ENCODE results near the gene CLUH. TPM values are rescaled to one million over a fixed set of nuclear protein-coding genes. Genes with fewer than 3 reads are reported as not detected.

CLUH gene
- polyA plus RNA-seq, 2 of the 4 experiments (the other 2 are of a cell fraction) = 23.6 to 93.1 TPM

DNA sequence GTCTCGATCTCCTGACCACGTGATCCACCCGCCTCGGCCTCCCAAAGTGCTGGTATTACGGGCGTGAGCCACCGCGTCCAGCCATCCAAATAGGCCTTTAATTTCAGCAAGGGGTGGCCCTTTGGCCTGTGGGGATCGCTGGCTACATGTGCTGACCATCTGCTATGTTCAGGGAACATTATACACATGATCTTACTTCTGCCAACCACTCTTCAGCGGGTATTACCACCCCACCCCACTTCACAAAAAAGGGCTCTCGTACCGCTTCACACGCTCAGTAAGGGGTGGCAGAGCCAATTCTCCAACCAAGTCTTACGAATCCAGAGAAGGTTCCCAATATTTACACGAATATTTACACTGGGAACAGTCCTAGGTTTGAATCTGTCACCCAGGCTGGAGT is 26.1 kb upstream of the CLUH start:
- no peak for ATAC-seq
- TF ChIP-seq RAD21 (conservative IDR thresholded peaks at IDR 0.05 in 1 of 2, IDR thresholded peaks at IDR 0.05 in 1 of 2) = no peak
- no peak for TF ChIP-seq CTCF (IDR thresholded peaks at IDR 0.05)
- TF ChIP-seq ZSCAN20 (CRISPR knock-in tag; IDR thresholded peaks at IDR 0.05) = no peak
- no peak for TF ChIP-seq NFE2L2 (conservative IDR thresholded peaks at IDR 0.05; ENCODE audit: low read length)
- no peak for TF ChIP-seq GATA3 (IDR thresholded peaks at IDR 0.05; ENCODE audit: borderline replicate concordance)
- TF ChIP-seq ZFP36 (IDR thresholded peaks at IDR 0.05; ENCODE audit: borderline replicate concordance, partially characterized antibody) = no peak
- TF ChIP-seq, protein P1, sequence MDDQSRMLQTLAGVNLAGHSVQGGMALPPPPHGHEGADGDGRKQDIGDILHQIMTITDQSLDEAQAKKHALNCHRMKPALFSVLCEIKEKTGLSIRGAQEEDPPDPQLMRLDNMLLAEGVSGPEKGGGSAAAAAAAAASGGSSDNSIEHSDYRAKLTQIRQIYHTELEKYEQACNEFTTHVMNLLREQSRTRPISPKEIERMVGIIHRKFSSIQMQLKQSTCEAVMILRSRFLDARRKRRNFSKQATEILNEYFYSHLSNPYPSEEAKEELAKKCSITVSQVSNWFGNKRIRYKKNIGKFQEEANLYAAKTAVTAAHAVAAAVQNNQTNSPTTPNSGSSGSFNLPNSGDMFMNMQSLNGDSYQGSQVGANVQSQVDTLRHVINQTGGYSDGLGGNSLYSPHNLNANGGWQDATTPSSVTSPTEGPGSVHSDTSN (IDR thresholded peaks at IDR 0.05) = no peak
- no peak for TF ChIP-seq ZNF302 (CRISPR knock-in tag; IDR thresholded peaks at IDR 0.05)
- no peak for TF ChIP-seq BHLHE40 (IDR thresholded peaks at IDR 0.05; ENCODE audit: low read depth, low read length)
- no peak for TF ChIP-seq KDM1A (IDR thresholded peaks at IDR 0.05; ENCODE audit: low read depth)
- TF ChIP-seq CHD2 (IDR thresholded peaks at IDR 0.05; ENCODE audit: low read length, partially characterized antibody) = no peak
- TF ChIP-seq MAZ (IDR thresholded peaks at IDR 0.05; ENCODE audit: borderline replicate concordance, low read depth, low read length) = no peak
- TF ChIP-seq, protein P2, sequence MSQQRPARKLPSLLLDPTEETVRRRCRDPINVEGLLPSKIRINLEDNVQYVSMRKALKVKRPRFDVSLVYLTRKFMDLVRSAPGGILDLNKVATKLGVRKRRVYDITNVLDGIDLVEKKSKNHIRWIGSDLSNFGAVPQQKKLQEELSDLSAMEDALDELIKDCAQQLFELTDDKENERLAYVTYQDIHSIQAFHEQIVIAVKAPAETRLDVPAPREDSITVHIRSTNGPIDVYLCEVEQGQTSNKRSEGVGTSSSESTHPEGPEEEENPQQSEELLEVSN (IDR thresholded peaks at IDR 0.05; ENCODE audit: borderline replicate concordance, low read depth) = no peak
- no peak for TF ChIP-seq JUNB (IDR thresholded peaks at IDR 0.05)
- no peak for TF ChIP-seq MYC (IDR thresholded peaks at IDR 0.05; ENCODE audit: borderline replicate concordance, low read length)
- no peak for TF ChIP-seq FOSB (CRISPR knock-in tag; IDR thresholded peaks at IDR 0.05)
- H3K4me3 ChIP-seq = no peak overlapping the region
- no peak for FAIRE-seq
- H3K4me2 ChIP-seq = no peak overlapping the region
- no peak overlapping the region for H3K27ac ChIP-seq
- H3K4me1 ChIP-seq = no peaks in the 10 kb centered on the region
- CTCF ChIA-PET = interaction anchor here (0.7 kb wide), 1 partner anchor 107 kb away, joined by 3 read pairs; no protein-coding TSS in a partner anchor
- POLR2A ChIA-PET = interaction anchor here (0.6 kb wide), 1 partner anchor 148 kb away, joined by 3 read pairs; no protein-coding TSS in a partner anchor
- 81% methylated on average over 15 of the region's 15 CpGs for WGBS (ENCODE audit: missing lambda C conversion rate)
- DNase-seq (ENCODE audit: low read depth in 1 of 2, low spot score in 1 of 2) = no peak
- no peaks in the 10 kb centered on the region for H3K9me3 ChIP-seq

DNA sequence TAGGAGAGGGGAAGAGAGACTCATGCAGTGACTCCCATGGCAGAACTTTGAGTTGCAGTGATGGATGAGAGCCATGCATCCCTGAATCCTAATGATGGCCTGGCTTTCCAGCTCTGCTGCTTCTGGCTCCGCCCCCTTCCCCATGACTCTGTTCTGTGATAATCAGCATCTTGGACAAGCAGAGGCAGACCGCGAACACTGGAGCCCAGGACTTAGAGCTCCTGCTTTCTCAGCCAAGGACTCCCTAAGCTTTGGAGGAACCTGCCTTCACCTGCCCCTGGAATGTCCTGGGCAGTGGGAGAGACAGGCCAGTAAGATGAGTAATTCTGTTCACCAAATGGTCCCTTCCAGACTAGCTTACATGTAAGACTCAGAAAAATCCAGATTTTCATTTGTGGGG is 25.4 kb upstream of the CLUH start:
- FAIRE-seq = no peak
- WGBS (ENCODE audit: missing lambda C conversion rate) = 77% methylated on average over 3 of the region's 3 CpGs
- TF ChIP-seq EHMT2 (IDR thresholded peaks at IDR 0.05; ENCODE audit: low read depth) (no peak), ZNF302 (CRISPR knock-in tag; IDR thresholded peaks at IDR 0.05) (no peak), HOXA7 (CRISPR knock-in tag; IDR thresholded peaks at IDR 0.05) (no peak), KDM1A (IDR thresholded peaks at IDR 0.05; ENCODE audit: low read depth) (no peak), SMC3 (IDR thresholded peaks at IDR 0.05) (no peak), RCOR1 (IDR thresholded peaks at IDR 0.05; ENCODE audit: low read depth, low read length) (no peak), RFX5 (IDR thresholded peaks at IDR 0.05) (no peak), MAFK (IDR thresholded peaks at IDR 0.05; ENCODE audit: partially characterized antibody) (no peak), ZSCAN20 (CRISPR knock-in tag; IDR thresholded peaks at IDR 0.05) (no peak), FOSL2 (IDR thresholded peaks at IDR 0.05) (no peak), FOSL2 (CRISPR knock-in tag; IDR thresholded peaks at IDR 0.05) (no peak), JUN (IDR thresholded peaks at IDR 0.05) (no peak), EHF (CRISPR knock-in tag; IDR thresholded peaks at IDR 0.05) (no peak), RARB (CRISPR knock-in tag; IDR thresholded peaks at IDR 0.05) (no peak), POLR2A (IDR thresholded peaks at IDR 0.05; ENCODE audit: low read length) (no peak), CEBPB (IDR thresholded peaks at IDR 0.05) (no peak), ATOH8 (CRISPR knock-in tag; IDR thresholded peaks at IDR 0.05; ENCODE audit: low read depth) (no peak)
- DNase-seq (ENCODE audit: low read depth in 1 of 2, low spot score in 1 of 2) = no peak
- ATAC-seq = peak; percentile 47 to 49
- ChIA-PET CTCF (no interaction called here), POLR2A (no interaction called here)
- H3K9me3 ChIP-seq = no peaks in the 10 kb centered on the region
- no peak overlapping the region for H3K27ac ChIP-seq
- no peaks in the 10 kb centered on the region for H3K4me1 ChIP-seq
- H3K4me3 ChIP-seq = no peak overlapping the region
- no peak overlapping the region for H3K4me2 ChIP-seq

Data from A549 (cell line).